ENCODE data around the gene GPR137B.

GPR137B gene

DNA sequence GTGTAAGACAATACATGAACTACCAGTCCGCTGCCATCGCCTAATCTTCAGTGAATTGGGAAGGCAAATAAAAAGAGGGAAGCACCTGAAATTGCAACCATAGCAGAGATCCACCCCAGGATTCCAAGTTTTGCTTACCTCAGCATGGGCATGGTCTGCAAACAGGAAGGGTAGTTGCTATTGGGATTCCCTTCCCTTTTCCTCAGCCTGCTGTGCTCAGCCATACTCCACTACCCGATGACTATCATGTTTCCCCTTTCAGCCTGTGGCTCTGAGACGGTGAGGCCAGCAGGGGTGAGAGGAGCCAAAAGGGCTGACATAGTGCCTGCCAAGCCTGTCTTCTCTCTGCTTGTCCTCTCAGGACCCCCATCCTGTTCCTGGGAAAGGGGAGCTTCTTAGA lies 64.2 kb downstream of the GPR137B start:
- Histone ChIP-seq H3K4me3 (ENCODE audit: low read length) (no peak overlapping the region), H3K4me1 (ENCODE audit: control insufficient read depth, insufficient read depth, low read length) (no peaks in the 10 kb centered on the region), H3K27ac (ENCODE audit: low read depth, low read length) (no peak overlapping the region), H3K9ac (ENCODE audit: low read length) (no peak overlapping the region), H3K36me3 (ENCODE audit: control insufficient read depth, insufficient read depth, low read length) (no peaks in the 10 kb centered on the region), H3K27me3 (ENCODE audit: control insufficient read depth, insufficient read depth, low read length) (no peaks in the 10 kb centered on the region)

DNA sequence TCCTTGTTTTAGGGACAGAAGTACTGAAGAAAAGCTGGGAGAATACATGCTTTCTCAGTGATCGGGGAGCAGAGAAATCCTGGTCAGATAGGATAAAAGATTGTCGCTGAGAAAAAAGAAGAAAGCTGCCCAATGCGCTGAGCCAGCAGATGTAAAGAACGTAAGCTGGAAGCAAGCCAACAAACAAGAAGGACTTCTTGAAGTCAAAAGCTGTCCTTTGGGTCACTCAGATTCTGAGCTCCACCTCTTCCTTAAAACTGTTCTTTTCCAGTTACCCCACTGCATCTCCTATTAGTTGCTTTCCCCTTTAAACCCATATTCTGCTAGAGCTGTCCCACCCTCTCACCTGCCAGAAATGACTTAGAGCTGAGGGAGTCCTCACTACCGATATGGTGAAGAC lies 64.8 kb downstream of the GPR137B start:
- no peak overlapping the region for H3K9ac ChIP-seq (ENCODE audit: low read length)
- no peak overlapping the region for H3K27ac ChIP-seq (ENCODE audit: low read depth, low read length)
- no peaks in the 10 kb centered on the region for H3K27me3 ChIP-seq (ENCODE audit: control insufficient read depth, insufficient read depth, low read length)
- H3K4me1 ChIP-seq (ENCODE audit: control insufficient read depth, insufficient read depth, low read length) = no peaks in the 10 kb centered on the region
- H3K4me3 ChIP-seq (ENCODE audit: low read length) = no peak overlapping the region
- no peaks in the 10 kb centered on the region for H3K36me3 ChIP-seq (ENCODE audit: control insufficient read depth, insufficient read depth, low read length)

DNA sequence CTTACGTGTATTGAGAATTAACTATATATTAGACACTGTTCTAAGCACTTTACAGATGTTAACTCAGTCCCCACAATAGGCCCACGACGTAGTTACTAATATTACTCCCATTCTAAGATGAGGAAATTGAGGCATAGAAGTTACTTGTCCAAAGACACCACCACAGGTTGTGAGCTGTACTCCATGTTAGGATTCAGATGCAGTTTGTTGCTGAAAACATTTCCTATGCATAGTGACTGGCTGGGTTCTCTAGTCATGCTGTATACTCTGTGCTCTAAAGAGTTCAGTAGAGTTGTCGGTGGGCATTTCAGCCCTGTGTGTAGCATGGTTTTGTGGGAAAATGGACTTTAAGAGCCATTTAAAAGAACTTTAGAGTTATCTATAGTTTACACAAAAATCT lies 65.2 kb downstream of the GPR137B start:
- no peak overlapping the region for H3K27ac ChIP-seq (ENCODE audit: low read depth, low read length)
- no peak overlapping the region for H3K4me3 ChIP-seq (ENCODE audit: low read length)
- no peak overlapping the region for H3K9ac ChIP-seq (ENCODE audit: low read length)
- H3K4me1 ChIP-seq (ENCODE audit: control insufficient read depth, insufficient read depth, low read length) = no peaks in the 10 kb centered on the region
- no peaks in the 10 kb centered on the region for H3K27me3 ChIP-seq (ENCODE audit: control insufficient read depth, insufficient read depth, low read length)
- no peaks in the 10 kb centered on the region for H3K36me3 ChIP-seq (ENCODE audit: control insufficient read depth, insufficient read depth, low read length)

DNA sequence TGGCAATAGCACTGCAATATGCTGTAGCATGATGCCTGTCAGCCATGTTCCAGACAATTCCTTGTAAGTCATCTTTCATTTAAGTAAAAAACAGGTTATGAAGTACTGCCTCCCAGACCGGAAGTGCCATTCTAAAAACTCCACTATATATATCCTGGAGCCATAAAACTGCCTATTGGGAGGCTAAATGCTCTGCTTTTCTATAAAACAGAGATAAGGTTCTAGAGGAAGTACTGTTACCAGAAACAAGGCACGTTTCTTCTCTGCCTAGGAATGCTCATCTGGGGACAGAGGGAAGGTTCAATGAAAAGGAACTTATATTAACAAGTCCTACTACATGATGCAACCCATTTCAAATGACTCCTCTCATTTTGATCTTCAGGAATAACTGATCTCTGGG lies 66.8 kb downstream of the GPR137B start:
- Histone ChIP-seq H3K4me3 (ENCODE audit: low read length) (no peak overlapping the region), H3K9ac (ENCODE audit: low read length) (no peak overlapping the region), H3K36me3 (ENCODE audit: control insufficient read depth, insufficient read depth, low read length) (no peaks in the 10 kb centered on the region), H3K27ac (ENCODE audit: low read depth, low read length) (no peak overlapping the region), H3K4me1 (ENCODE audit: control insufficient read depth, insufficient read depth, low read length) (no peaks in the 10 kb centered on the region), H3K27me3 (ENCODE audit: control insufficient read depth, insufficient read depth, low read length) (no peaks in the 10 kb centered on the region)

DNA sequence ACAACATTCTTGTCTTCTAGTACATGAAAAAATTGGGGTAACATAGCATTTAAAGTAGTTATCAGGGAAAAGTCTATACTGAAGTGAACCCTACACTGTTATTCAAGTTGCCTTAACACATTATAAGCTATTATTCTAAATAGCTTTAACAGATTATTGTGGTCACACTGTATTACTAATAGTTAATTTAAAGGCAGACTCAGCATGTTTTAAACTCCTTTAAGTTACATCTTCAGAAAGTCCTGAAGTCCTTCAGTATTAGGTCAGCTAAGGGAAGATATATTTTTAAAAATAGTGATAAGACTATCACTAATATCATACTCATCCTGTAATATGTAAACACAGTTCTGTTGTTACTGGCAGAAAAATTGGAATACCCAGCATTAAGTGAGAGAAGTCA lies 67.4 kb downstream of the GPR137B start:
- Histone ChIP-seq H3K4me1 (ENCODE audit: control insufficient read depth, insufficient read depth, low read length) (no peaks in the 10 kb centered on the region), H3K4me3 (ENCODE audit: low read length) (no peak overlapping the region), H3K9ac (ENCODE audit: low read length) (no peak overlapping the region), H3K27ac (ENCODE audit: low read depth, low read length) (no peak overlapping the region), H3K27me3 (ENCODE audit: control insufficient read depth, insufficient read depth, low read length) (no peaks in the 10 kb centered on the region), H3K36me3 (ENCODE audit: control insufficient read depth, insufficient read depth, low read length) (no peaks in the 10 kb centered on the region)

DNA sequence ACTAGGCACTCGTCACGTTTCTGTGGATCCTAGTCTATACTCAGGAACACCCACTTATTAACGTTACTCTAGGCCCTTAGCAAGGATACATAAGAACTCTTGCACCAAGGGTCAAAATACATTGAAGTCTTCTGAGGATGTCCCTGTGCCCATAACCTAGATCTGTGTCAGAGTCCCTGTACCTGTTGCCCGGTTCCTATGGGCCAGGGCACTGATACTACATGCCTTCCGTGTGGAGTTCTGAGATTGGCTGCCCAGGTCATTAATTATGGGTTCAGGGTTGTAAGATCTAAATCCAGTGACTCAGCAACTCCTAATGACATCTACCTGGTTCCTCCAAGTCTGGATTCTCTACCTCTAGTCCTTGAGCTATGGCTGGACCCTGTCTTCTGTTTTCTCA lies 69.5 kb downstream of the GPR137B start:
- Histone ChIP-seq H3K4me3 (ENCODE audit: low read length) (no peak overlapping the region), H3K36me3 (ENCODE audit: control insufficient read depth, insufficient read depth, low read length) (no peaks in the 10 kb centered on the region)

DNA sequence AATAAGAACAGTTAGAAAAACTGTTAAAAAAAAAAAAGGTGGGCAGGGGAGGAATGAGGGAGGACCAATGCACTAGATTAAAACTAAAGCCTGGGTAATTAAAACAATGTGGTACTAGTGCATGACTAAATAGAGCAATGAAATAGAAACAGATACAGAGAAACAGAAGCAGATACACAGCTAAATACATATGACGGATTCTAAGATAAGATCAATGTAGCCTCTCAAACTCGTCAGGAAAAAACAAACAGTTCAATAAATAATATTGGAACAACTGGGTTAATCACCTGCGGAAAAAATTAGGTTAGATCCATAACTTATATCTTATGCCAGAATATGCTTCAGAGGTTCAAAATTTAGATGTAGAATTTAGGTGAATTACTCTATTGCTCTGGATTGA lies 71.2 kb downstream of the GPR137B start:
- Histone ChIP-seq H3K4me1 (ENCODE audit: control insufficient read depth, insufficient read depth, low read length) (no peaks in the 10 kb centered on the region), H3K27me3 (ENCODE audit: control insufficient read depth, insufficient read depth, low read length) (no peaks in the 10 kb centered on the region), H3K9ac (ENCODE audit: low read length) (no peak overlapping the region), H3K4me3 (ENCODE audit: low read length) (no peak overlapping the region), H3K36me3 (ENCODE audit: control insufficient read depth, insufficient read depth, low read length) (no peaks in the 10 kb centered on the region), H3K27ac (ENCODE audit: low read depth, low read length) (no peak overlapping the region)

More for the DNA sequence above, 69.5 kb downstream of the GPR137B start:
- no peak overlapping the region for H3K9ac ChIP-seq (ENCODE audit: low read length)
- H3K4me1 ChIP-seq (ENCODE audit: control insufficient read depth, insufficient read depth, low read length) = no peaks in the 10 kb centered on the region
- H3K27me3 ChIP-seq (ENCODE audit: control insufficient read depth, insufficient read depth, low read length) = no peaks in the 10 kb centered on the region
- H3K27ac ChIP-seq (ENCODE audit: low read depth, low read length) = no peak overlapping the region

DNA sequence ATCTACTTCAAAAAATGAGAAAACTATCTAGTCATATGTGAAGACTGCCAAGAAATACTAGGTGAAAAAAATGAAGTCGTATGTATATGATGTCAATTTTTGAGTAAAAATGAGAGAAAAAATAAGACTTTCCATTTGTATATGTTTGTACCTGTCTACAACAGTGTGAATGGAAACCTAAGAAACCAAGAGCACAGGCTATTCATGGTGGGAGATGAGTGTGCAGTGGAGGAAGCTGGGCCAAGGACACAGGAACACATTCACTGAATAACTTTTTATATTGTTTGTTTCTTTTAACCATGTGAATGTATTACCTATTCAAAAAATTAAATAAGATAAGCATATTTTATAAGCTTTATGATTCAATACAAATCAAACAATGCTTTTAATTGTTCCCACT lies 72.4 kb downstream of the GPR137B start:
- no peak overlapping the region for H3K9ac ChIP-seq (ENCODE audit: low read length)

DNA sequence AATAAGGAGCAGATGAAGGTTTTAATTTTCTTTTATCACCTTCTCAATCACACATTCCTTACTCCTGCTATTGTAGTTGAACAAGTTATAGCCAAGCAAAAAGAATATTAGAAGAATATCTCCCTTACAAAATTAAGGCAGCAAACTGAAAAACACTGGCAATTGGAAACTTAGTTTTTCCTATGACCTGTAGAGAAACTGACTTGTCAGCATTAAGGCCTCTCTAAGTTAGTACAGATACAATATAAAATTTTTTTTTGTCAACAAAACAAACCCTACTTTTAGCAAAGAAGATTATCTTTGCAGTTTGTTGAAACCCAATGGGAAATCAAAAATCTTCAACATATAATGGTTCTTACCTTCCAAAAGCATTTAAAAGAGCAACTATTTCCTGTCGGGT lies 78.1 kb downstream of the GPR137B start:
- Histone ChIP-seq H3K36me3 (ENCODE audit: control insufficient read depth, insufficient read depth, low read length) (no peaks in the 10 kb centered on the region), H3K27ac (ENCODE audit: low read depth, low read length) (no peak overlapping the region), H3K4me1 (ENCODE audit: control insufficient read depth, insufficient read depth, low read length) (no peaks in the 10 kb centered on the region), H3K27me3 (ENCODE audit: control insufficient read depth, insufficient read depth, low read length) (no peaks in the 10 kb centered on the region), H3K9ac (ENCODE audit: low read length) (no peak overlapping the region), H3K4me3 (ENCODE audit: low read length) (no peak overlapping the region)

More for the DNA sequence above, 72.4 kb downstream of the GPR137B start:
- H3K4me3 ChIP-seq (ENCODE audit: low read length) = no peak overlapping the region
- H3K27me3 ChIP-seq (ENCODE audit: control insufficient read depth, insufficient read depth, low read length) = no peaks in the 10 kb centered on the region
- H3K36me3 ChIP-seq (ENCODE audit: control insufficient read depth, insufficient read depth, low read length) = no peaks in the 10 kb centered on the region
- no peak overlapping the region for H3K27ac ChIP-seq (ENCODE audit: low read depth, low read length)
- H3K4me1 ChIP-seq (ENCODE audit: control insufficient read depth, insufficient read depth, low read length) = no peaks in the 10 kb centered on the region

DNA sequence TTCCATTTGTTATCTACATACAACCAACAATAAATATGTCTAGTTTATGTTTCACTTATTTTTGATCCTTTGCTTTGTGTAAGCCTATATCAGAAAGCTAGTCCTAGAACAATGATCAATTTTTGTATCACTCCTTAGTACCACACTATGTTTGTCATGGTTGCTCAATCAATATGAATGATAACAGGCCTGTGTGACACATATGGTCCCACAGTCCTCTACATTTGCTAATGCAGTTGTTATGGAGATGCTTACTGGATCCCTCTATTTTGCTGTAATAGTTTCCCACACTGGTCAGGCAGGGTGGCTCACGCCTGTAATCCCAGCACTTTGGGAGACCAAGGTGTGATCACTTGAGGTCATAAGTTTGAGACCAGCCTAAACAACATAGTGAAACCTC lies 80.3 kb downstream of the GPR137B start:
- H3K9ac ChIP-seq (ENCODE audit: low read length) = no peak overlapping the region
- no peak overlapping the region for H3K27ac ChIP-seq (ENCODE audit: low read depth, low read length)
- H3K4me3 ChIP-seq (ENCODE audit: low read length) = no peak overlapping the region
- H3K27me3 ChIP-seq (ENCODE audit: control insufficient read depth, insufficient read depth, low read length) = no peaks in the 10 kb centered on the region
- no peaks in the 10 kb centered on the region for H3K36me3 ChIP-seq (ENCODE audit: control insufficient read depth, insufficient read depth, low read length)
- H3K4me1 ChIP-seq (ENCODE audit: control insufficient read depth, insufficient read depth, low read length) = no peaks in the 10 kb centered on the region

DNA sequence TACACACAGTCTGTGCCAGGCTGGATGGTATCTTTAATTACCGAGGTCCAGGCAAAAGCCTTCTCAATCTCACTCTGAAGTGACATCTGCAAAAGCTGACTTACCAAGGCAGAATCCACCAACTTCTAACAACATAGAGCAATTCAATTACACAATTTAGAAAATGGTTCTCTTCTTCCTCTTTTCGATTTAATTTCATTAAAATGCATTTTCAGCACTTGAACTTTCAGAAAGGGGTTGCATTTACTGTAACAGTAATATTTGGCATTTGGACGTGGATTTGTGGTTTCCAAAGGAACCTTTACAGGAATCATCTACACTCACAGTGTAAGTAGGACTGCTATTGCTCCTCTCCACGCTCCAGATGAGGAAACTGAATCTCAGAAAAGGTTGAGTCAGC lies 86.1 kb downstream of the GPR137B start:
- Histone ChIP-seq H3K4me1 (ENCODE audit: control insufficient read depth, insufficient read depth, low read length) (no peaks in the 10 kb centered on the region), H3K4me3 (ENCODE audit: low read length) (no peak overlapping the region), H3K27me3 (ENCODE audit: control insufficient read depth, insufficient read depth, low read length) (no peaks in the 10 kb centered on the region), H3K9ac (ENCODE audit: low read length) (no peak overlapping the region), H3K27ac (ENCODE audit: low read depth, low read length) (no peak overlapping the region), H3K36me3 (ENCODE audit: control insufficient read depth, insufficient read depth, low read length) (no peaks in the 10 kb centered on the region)

DNA sequence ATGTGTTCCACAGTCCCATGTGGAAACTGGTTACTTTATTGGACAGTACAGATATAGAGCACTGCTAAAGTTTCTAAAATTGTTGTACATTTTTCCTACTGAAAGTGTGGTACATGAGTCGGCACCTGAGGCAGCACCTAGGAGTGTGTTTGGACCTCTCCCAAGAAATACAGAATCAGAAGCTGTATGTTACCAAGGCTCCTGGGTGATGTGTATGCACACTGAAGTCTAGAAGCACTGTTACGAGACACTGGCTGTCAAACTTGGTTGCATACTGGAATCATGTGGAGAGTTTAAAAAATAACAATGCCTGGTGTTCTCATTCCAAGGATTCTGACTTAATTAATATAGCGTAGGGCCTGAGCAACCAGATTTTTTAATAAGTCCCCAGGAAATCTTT lies 92.8 kb downstream of the GPR137B start:
- Histone ChIP-seq H3K4me3 (ENCODE audit: low read length) (no peak overlapping the region), H3K27me3 (ENCODE audit: control insufficient read depth, insufficient read depth, low read length) (no peaks in the 10 kb centered on the region), H3K27ac (ENCODE audit: low read depth, low read length) (no peak overlapping the region), H3K9ac (ENCODE audit: low read length) (no peak overlapping the region), H3K4me1 (ENCODE audit: control insufficient read depth, insufficient read depth, low read length) (no peaks in the 10 kb centered on the region), H3K36me3 (ENCODE audit: control insufficient read depth, insufficient read depth, low read length) (no peaks in the 10 kb centered on the region)

DNA sequence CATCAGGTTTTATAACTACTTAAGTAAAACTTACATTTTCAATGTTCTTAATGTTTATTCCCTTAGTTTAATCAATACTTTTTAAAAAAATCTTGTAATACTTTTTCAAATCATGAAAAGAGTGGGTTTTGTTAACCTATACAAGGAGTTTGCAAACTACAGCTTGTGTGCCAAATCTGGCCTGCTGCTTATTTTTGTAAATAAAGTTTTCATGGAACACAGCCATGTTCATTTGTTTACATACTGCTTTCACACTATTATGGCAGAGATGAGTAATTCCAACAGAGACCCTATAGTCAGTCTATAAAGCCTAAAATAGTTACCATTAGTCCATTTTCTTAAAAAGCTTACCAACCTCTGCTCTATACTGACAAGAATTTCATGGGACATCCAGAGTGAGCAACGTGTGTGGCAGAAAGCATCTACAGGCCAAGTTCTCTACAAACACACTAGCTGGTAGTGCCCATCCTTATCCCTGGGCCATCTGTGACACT lies 96.8 kb downstream of the GPR137B start:
- no peak overlapping the region for H3K4me3 ChIP-seq (ENCODE audit: low read length)
- H3K27ac ChIP-seq (ENCODE audit: low read depth, low read length) = no peak overlapping the region
- H3K27me3 ChIP-seq (ENCODE audit: control insufficient read depth, insufficient read depth, low read length) = no peaks in the 10 kb centered on the region
- H3K36me3 ChIP-seq (ENCODE audit: control insufficient read depth, insufficient read depth, low read length) = no peaks in the 10 kb centered on the region
- no peaks in the 10 kb centered on the region for H3K4me1 ChIP-seq (ENCODE audit: control insufficient read depth, insufficient read depth, low read length)
- no peak overlapping the region for H3K9ac ChIP-seq (ENCODE audit: low read length)

Measured in rectal smooth muscle tissue (tissue), 1 donor.